Peyer's patch (tissue), 4 donors: ENCODE data around the gene DYNLL2.

ENCODE experiments used
- CTCF ChIP-seq, 6 experiments: fragments of 450-650 bp in 4 of 6; fragments of 200-600 bp in 2 of 6; sonication (generic) in 1 of 6; IDR thresholded peaks; one replicate each; pipeline ENCODE4 v1.5.1; 2017 to 2019; ENCODE audit warnings: antibody characterized with exemption in 6 of 6, mild to moderate bottlenecking in 3 of 6, moderate library complexity in 1 of 6
- POLR2A ChIP-seq, 2 donors: fragments of 450-650 bp; IDR thresholded peaks; one replicate each; pipeline ENCODE4 v1.5.1; 2017; ENCODE audit warnings: antibody characterized with exemption in 2 of 2, mild to moderate bottlenecking in 2 of 2, moderate library complexity in 2 of 2

- TF ChIP-seq CTCF (IDR thresholded peaks at IDR 0.05) = no peak
- TF ChIP-seq POLR2A (IDR thresholded peaks at IDR 0.05) = no peak
These were observed 36.8 kb upstream of the DYNLL2 start for GRCh38 chr17:58046239-58047094.
